Activated CD8-positive, alpha-beta T cell treated with anti-CD3 and anti-CD28 coated beads for 36 hours (primary cell): ENCODE measurements around the gene PSME3. TPM values are rescaled to one million over a fixed set of nuclear protein-coding genes. Genes with fewer than 3 reads are reported as not detected.

Source experiments
- ATAC-seq: fragments of 200-7000 bp; cut with Tn5 transposase; one replicate; pipeline ENCODE4 v1.10.0; 2021; ENCODE audit warnings: mild to moderate bottlenecking, moderate library complexity
- CTCF ChIA-PET: fragments of 350-600 bp; sonication (Branson Sonifier 250); formaldehyde crosslinking; loops from one replicate; lab custom pipeline; 2021; ENCODE audit warnings: antibody characterized with exemption; lab: Charles Lee
- POLR2A ChIA-PET: fragments of 350-600 bp; sonication (Branson Sonifier 250); formaldehyde crosslinking; loops from one replicate; lab custom pipeline; 2021; ENCODE audit warnings: antibody characterized with exemption; lab: Charles Lee
- DNase-seq: peaks from one replicate; pipeline ENCODE4 v3.0.0-alpha.2; 2020
- H3K27ac Mint-ChIP-seq: one replicate; pipeline ENCODE4 v1.8.0; 2021; ENCODE audit warnings: mild to moderate bottlenecking, mixed read lengths
- H3K27me3 Mint-ChIP-seq: one replicate; pipeline ENCODE4 v1.8.0; 2021; ENCODE audit warnings: mixed read lengths
- H3K36me3 Mint-ChIP-seq: one replicate; pipeline ENCODE4 v1.8.0; 2021; ENCODE audit warnings: low read depth, mixed read lengths
- H3K4me1 Mint-ChIP-seq: one replicate; pipeline ENCODE4 v1.8.0; 2021; ENCODE audit warnings: low read depth, mixed read lengths
- H3K4me3 Mint-ChIP-seq: one replicate; pipeline ENCODE4 v1.8.0; 2021; ENCODE audit warnings: mild to moderate bottlenecking, moderate library complexity, mixed read lengths
- H3K9me3 Mint-ChIP-seq: one replicate; pipeline ENCODE4 v1.8.0; 2021; ENCODE audit warnings: mixed read lengths
- CTCF ChIP-seq: fragments of 200-600 bp; IDR thresholded peaks from one replicate; pipeline ENCODE4 v1.8.0; 2022; ENCODE audit warnings: antibody characterized with exemption, mild to moderate bottlenecking
- intact Hi-C: fragments of 100-400 bp; cut with micrococcal nuclease; formaldehyde crosslinking; loops from one replicate; pipeline ENCODE4 v1.10.0; 2022
- total RNA-seq, 2 experiments: library from RNA; stranded (reverse); gene quantifications; one replicate each; pipeline ENCODE4 v1.2.3, GENCODE V29; 2021

Gene PSME3
- total RNA-seq, 2 experiments from 2014 or later: 124 to 132 TPM

- no peak for ATAC-seq
- TF ChIP-seq CTCF: no peak
- no peak overlapping the region for H3K27ac Mint-ChIP-seq
- no peak for DNase-seq
- H3K4me1 Mint-ChIP-seq: peaks cover 15% of the 10 kb centered on the region
- no peaks in the 10 kb centered on the region for H3K36me3 Mint-ChIP-seq
- ChIA-PET CTCF (no interaction called here), POLR2A (interaction anchor here (1.0 kb wide), 2 partner anchors 13 to 17 kb away, joined by 3 to 4 read pairs; no protein-coding TSS in a partner anchor)
- no peak overlapping the region for H3K4me3 Mint-ChIP-seq
- intact Hi-C loops: no loop called here
- H3K9me3 Mint-ChIP-seq: no peaks in the 10 kb centered on the region
- H3K27me3 Mint-ChIP-seq: peaks cover 50% of the 10 kb centered on the region
Measured at GRCh38 chr17:42787266-42787665, 45.9 kb upstream of the PSME3 start.

- DNase-seq (no peak), ATAC-seq (no peak)
- ChIA-PET CTCF (interaction anchor here (0.7 to 1.1 kb wide), 2 partner anchors 28 kb away, joined by 3 to 4 read pairs; no protein-coding TSS in a partner anchor), POLR2A (interaction anchor here (0.6 to 1.2 kb wide), 2 partner anchors 19 to 228 kb away, joined by 3 read pairs; partner anchors contain the start of gene VPS25)
- H3K27me3 Mint-ChIP-seq: peaks cover 12% of the 10 kb centered on the region
- no peaks in the 10 kb centered on the region for H3K9me3 Mint-ChIP-seq
- H3K27ac Mint-ChIP-seq: no peak overlapping the region
- peaks cover 5% of the 10 kb centered on the region for H3K4me1 Mint-ChIP-seq
- H3K4me3 Mint-ChIP-seq: no peak overlapping the region
- intact Hi-C loops: no loop called here
- no peak for TF ChIP-seq CTCF
- peaks cover 6% of the 10 kb centered on the region for H3K36me3 Mint-ChIP-seq
Measured at GRCh38 chr17:42791948-42792347, 41.2 kb upstream of the PSME3 start.

DNA sequence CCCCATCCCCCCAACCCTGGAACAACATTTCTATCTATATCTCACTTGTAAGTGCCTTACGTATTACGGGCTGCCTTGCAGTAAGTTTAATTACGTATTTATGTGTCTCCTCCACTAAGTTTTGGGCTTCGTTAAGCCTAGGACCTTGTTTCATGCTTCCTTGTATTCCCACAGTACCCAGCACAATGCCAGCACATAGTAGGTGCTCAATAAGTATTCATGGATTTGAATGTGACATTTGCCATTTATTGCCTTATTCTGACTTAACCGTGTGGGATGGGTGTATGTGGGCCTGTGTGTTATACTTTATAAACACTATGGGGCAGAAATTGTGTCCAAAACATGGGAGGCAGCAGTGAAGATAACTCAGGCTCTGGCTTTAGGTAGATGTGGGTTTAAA is 40.7 kb upstream of the PSME3 start:
- Mint-ChIP-seq H3K9me3 (no peaks in the 10 kb centered on the region), H3K27me3 (peaks cover 9% of the 10 kb centered on the region), H3K4me1 (peaks cover 9% of the 10 kb centered on the region), H3K27ac (no peak overlapping the region), H3K4me3 (no peak overlapping the region), H3K36me3 (peaks cover 6% of the 10 kb centered on the region)
- ATAC-seq (no peak), DNase-seq (no peak)
- POLR2A ChIA-PET: interaction anchor here (1.2 to 1.3 kb wide), 2 partner anchors 20 to 33 kb away, joined by 3 to 4 read pairs; partner anchors contain the start of gene VPS25
- intact Hi-C loops: no loop called here
- no peak for TF ChIP-seq CTCF
- CTCF ChIA-PET: interaction anchor here (0.7 to 1.1 kb wide), 2 partner anchors 28 to 29 kb away, joined by 3 to 4 read pairs; no protein-coding TSS in a partner anchor

- DNase-seq (no peak), ATAC-seq (no peak)
- TF ChIP-seq CTCF: no peak
- intact Hi-C loops: no loop called here
- Mint-ChIP-seq H3K27ac (no peak overlapping the region), H3K27me3 (no peaks in the 10 kb centered on the region), H3K4me3 (no peak overlapping the region), H3K4me1 (peaks cover 16% of the 10 kb centered on the region), H3K36me3 (peaks cover 10% of the 10 kb centered on the region), H3K9me3 (peaks cover 2% of the 10 kb centered on the region)
- ChIA-PET CTCF (interaction anchor here (1.1 kb wide), 1 partner anchor 25 kb away, joined by 3 read pairs; no protein-coding TSS in a partner anchor), POLR2A (interaction anchor here (1.5 kb wide), 1 partner anchor 13 kb away, joined by 5 read pairs; no protein-coding TSS in a partner anchor)
Measured at GRCh38 chr17:42795061-42795460, 38.1 kb upstream of the PSME3 start.

- ChIA-PET CTCF (interaction anchor here (1.1 kb wide), 1 partner anchor 25 kb away, joined by 3 read pairs; no protein-coding TSS in a partner anchor), POLR2A (interaction anchor here (1.5 kb wide), 1 partner anchor 14 kb away, joined by 5 read pairs; no protein-coding TSS in a partner anchor)
- no peak for DNase-seq
- peaks cover 10% of the 10 kb centered on the region for H3K36me3 Mint-ChIP-seq
- TF ChIP-seq CTCF: no peak
- no peak overlapping the region for H3K4me3 Mint-ChIP-seq
- intact Hi-C loops: no loop called here
- peaks cover 16% of the 10 kb centered on the region for H3K4me1 Mint-ChIP-seq
- no peaks in the 10 kb centered on the region for H3K27me3 Mint-ChIP-seq
- ATAC-seq: no peak
- peaks cover 2% of the 10 kb centered on the region for H3K9me3 Mint-ChIP-seq
- no peak overlapping the region for H3K27ac Mint-ChIP-seq
Measured at GRCh38 chr17:42795465-42795864, 37.7 kb upstream of the PSME3 start.
